Purkinje cell (primary cell): Measurements from ENCODE around the gene INF2. TPM values are rescaled to one million over a fixed set of nuclear protein-coding genes. Genes with fewer than 3 reads are reported as not detected.

ENCODE experiments used
- polyA plus RNA-seq: library from polyadenylated mRNA; unstranded; fragments of >200 nt; fragmentation: Nextera tagmentation; gene quantifications from 2 replicates; pipeline ENCODE4 v1.2.1, GENCODE V29; 2014

Gene INF2
- polyA plus RNA-seq: 0.13 and 1.8 TPM in 2 replicates

GRCh38 chr14:104689109-104689880 lies at the start of gene INF2:
INF2 (plus strand) TSS chr14:104689618; CDS start chr14:104701366, 11,748 bp downstream.

GRCh38 chr14:104723651-104724406 lies 34.4 kb downstream of the INF2 start, which contains the start of gene ADSS1:
ADSS1 (plus strand) TSS chr14:104724229; CDS start chr14:104724271, 42 bp downstream.

GRCh38 chr14:104752735-104753527 lies 63.5 kb downstream of the INF2 start, which contains the start of gene SIVA1:
SIVA1 (plus strand) TSS chr14:104753147; CDS start chr14:104753202, 55 bp downstream.

Other genes starting within 250 kb of the INF2 start
- not detected in 2 replicates for gene C14orf180, start 109.9 kb upstream of the INF2 start, polyA plus RNA-seq
- gene TMEM179, start 84.8 kb upstream of the INF2 start, polyA plus RNA-seq: 8.6 and 19.7 TPM in 2 replicates
- gene ADSS1, start 34.6 kb downstream of the INF2 start, polyA plus RNA-seq: 1.8 and 1.9 TPM in 2 replicates
- gene SIVA1, start 63.5 kb downstream of the INF2 start, polyA plus RNA-seq: 26.9 and 30.6 TPM in 2 replicates
- gene AKT1, start 106.1 kb downstream of the INF2 start, polyA plus RNA-seq: 0.87 and 1.9 TPM in 2 replicates
- gene ZBTB42, start 111.5 kb downstream of the INF2 start, polyA plus RNA-seq: not detected in 2 replicates
- 0.31 and 0.87 TPM in 2 replicates for gene CEP170B, start 175.7 kb downstream of the INF2 start, polyA plus RNA-seq
- gene PLD4, start 235.3 kb downstream of the INF2 start, polyA plus RNA-seq: 2.2 TPM in 1 of 2 replicates, not detected in the other